ENCODE results near the gene PRRG1.
"Not testable (repeated sequence)": the region's sequence is repeated elsewhere in the genome, so short reads cannot be mapped to it uniquely, and the experiment has no call there.

The PRRG1 gene

GRCh38 chrX:37476571-37477170 is 127.5 kb downstream of the PRRG1 start:
- DNase-seq = no peak

GRCh38 chrX:37484335-37484734 is 135.2 kb downstream of the PRRG1 start:
- DNase-seq = not testable (repeated sequence)

- DNase-seq = no peak
These were observed 136.3 kb downstream of the PRRG1 start for GRCh38 chrX:37485429-37485828.

- no peak for DNase-seq
These were observed 138.1 kb downstream of the PRRG1 start for GRCh38 chrX:37487271-37487670.

GRCh38 chrX:37488323-37488722 is 139.2 kb downstream of the PRRG1 start:
- DNase-seq = no peak

- DNase-seq = no peak
These were observed 142.5 kb downstream of the PRRG1 start for GRCh38 chrX:37491686-37492085.

GRCh38 chrX:37495760-37496159 is 146.6 kb downstream of the PRRG1 start:
- DNase-seq = not testable (repeated sequence)

GRCh38 chrX:37497126-37497525 is 148.0 kb downstream of the PRRG1 start:
- DNase-seq = not testable (repeated sequence)

GRCh38 chrX:37498323-37498722 is 149.2 kb downstream of the PRRG1 start:
- not testable (repeated sequence) for DNase-seq

GRCh38 chrX:37499649-37500048 is 150.5 kb downstream of the PRRG1 start:
- not testable (repeated sequence) for DNase-seq

- no peak for DNase-seq
These were observed 155.8 kb downstream of the PRRG1 start for GRCh38 chrX:37504991-37505390.
